Endothelial cell of umbilical vein (primary cell): Measurements from ENCODE around the gene SEMA6A. TPM values are rescaled to one million over a fixed set of nuclear protein-coding genes. Genes with fewer than 3 reads are reported as not detected.

ENCODE experiments used
- BruUV-seq: library from RNA; stranded (reverse); fragments of 400-500 nt; replicated peaks from 2 replicates; lab custom pipeline; 2021; lab: Mats Ljungman, UMichigan
- CTCF ChIA-PET: fragments of 300-600, 350-600 bp; sonication (Branson Sonifier 250); formaldehyde crosslinking; loops from one replicate; lab custom pipeline; 2021; ENCODE audit warnings: antibody characterized with exemption, inconsistent platforms; lab: Charles Lee
- POLR2A ChIA-PET: fragments of 300-600, 350-600 bp; sonication (Branson Sonifier 250); formaldehyde crosslinking; loops from one replicate; lab custom pipeline; 2021; ENCODE audit warnings: antibody characterized with exemption, inconsistent platforms; lab: Charles Lee
- DNase-seq: peaks from one replicate; pipeline ENCODE4 v3.0.0-alpha.2; 2011; ENCODE audit warnings: low read depth, low spot score
- FAIRE-seq: peaks from 2 replicates; lab custom pipeline; 2011; peaks lifted over from hg19 to GRCh38; lab: Jason Lieb, UNC
- H2AFZ ChIP-seq: 2 replicates; pipeline ENCODE4 v1.6.0; 2012; ENCODE audit warnings: low read depth, low read length, control low read depth, inconsistent platforms
- H3K27ac ChIP-seq: 2 replicates; pipeline ENCODE4 v1.5.1; 2011; ENCODE audit warnings: low read depth, mild to moderate bottlenecking, control low read depth, low read length, moderate library complexity; ENCODE audit not compliant: insufficient read depth
- H3K27me3 ChIP-seq, 2 experiments: 2 replicates each; pipeline versions ENCODE4 v1.6.0 to v1.6.1; 2011; ENCODE audit warnings: low read length in 2 of 2, mixed read lengths in 1 of 2; ENCODE audit not compliant: control insufficient read depth in 2 of 2, insufficient read depth in 2 of 2
- H3K36me3 ChIP-seq, 2 experiments: 2 replicates in 1 of 2; 3 replicates in 1 of 2; pipeline ENCODE4 v1.5.1; 2011; ENCODE audit warnings: low read length in 2 of 2, mild to moderate bottlenecking in 1 of 2, moderate library complexity in 1 of 2; ENCODE audit not compliant: control insufficient read depth in 2 of 2, insufficient read depth in 2 of 2; ENCODE audit errors: extremely low read depth in 1 of 2
- H3K4me1 ChIP-seq: 3 replicates; pipeline ENCODE4 v1.5.1; 2011; ENCODE audit warnings: mild to moderate bottlenecking, low read length; ENCODE audit not compliant: control insufficient read depth, insufficient read depth; ENCODE audit errors: extremely low read depth
- H3K4me2 ChIP-seq: 2 replicates; pipeline ENCODE4 v1.6.1; 2011; ENCODE audit warnings: low read length, control low read depth, mixed read lengths; ENCODE audit not compliant: insufficient read depth
- H3K4me3 ChIP-seq, 3 experiments: fragments of 200-600 bp in 1 of 3; sonication (generic), shearing (Covaris generic) in 1 of 3; replicated peaks in 1 of 3; 2 replicates each; pipeline ENCODE4 v1.5.1; 2011 to 2016; ENCODE audit warnings: control low read depth in 3 of 3, low read length in 3 of 3, mild to moderate bottlenecking in 2 of 3, inconsistent platforms in 1 of 3, low read depth in 1 of 3, moderate library complexity in 1 of 3; ENCODE audit not compliant: insufficient read depth in 1 of 3
- H3K79me2 ChIP-seq: 2 replicates; pipeline ENCODE4 v1.6.0; 2012; ENCODE audit warnings: low read length, inconsistent platforms; ENCODE audit not compliant: control insufficient read depth, insufficient read depth
- H3K9ac ChIP-seq: replicated peaks from 2 replicates; pipeline ENCODE3; 2011; ENCODE audit warnings: low read length, control low read depth; ENCODE audit not compliant: insufficient read depth; ENCODE audit errors: extremely low read depth
- H3K9me1 ChIP-seq: replicated peaks from 3 replicates; pipeline ENCODE4 v1.6.0; 2011; ENCODE audit warnings: mild to moderate bottlenecking, low read length; ENCODE audit not compliant: control insufficient read depth, insufficient read depth; ENCODE audit errors: extremely low read depth
- H3K9me3 ChIP-seq: replicated peaks from 2 replicates; pipeline ENCODE4 v1.5.1; 2012; ENCODE audit warnings: low read length, inconsistent platforms; ENCODE audit not compliant: control insufficient read depth, insufficient read depth
- H4K20me1 ChIP-seq: replicated peaks from 2 replicates; pipeline ENCODE3; 2011; ENCODE audit warnings: mild to moderate bottlenecking, low read length; ENCODE audit not compliant: control insufficient read depth, insufficient read depth; ENCODE audit errors: extremely low read depth
- CTCF ChIP-seq, 2 donors: IDR thresholded peaks; 1 replicate in 1 of 2; 2 replicates in 1 of 2; pipeline ENCODE4 v1.5.1; 2011; ENCODE audit warnings: low read length in 2 of 2, mild to moderate bottlenecking in 2 of 2, moderate library complexity in 2 of 2, control low read depth in 1 of 2, inconsistent platforms in 1 of 2, low read depth in 1 of 2; ENCODE audit not compliant: insufficient read depth in 1 of 2; ENCODE audit errors: extremely low read depth in 1 of 2
- EZH2 ChIP-seq: IDR thresholded peaks from 2 replicates; pipeline ENCODE4 v1.6.1; 2012; ENCODE audit warnings: borderline replicate concordance, low read depth, mild to moderate bottlenecking, moderate library complexity, low read length, inconsistent platforms; ENCODE audit not compliant: severe bottlenecking
- FOS ChIP-seq: IDR thresholded peaks from 2 replicates; pipeline ENCODE4 v1.6.1; 2011; ENCODE audit warnings: mild to moderate bottlenecking, low read length, moderate library complexity, borderline replicate concordance; ENCODE audit not compliant: insufficient read depth
- GATA2 ChIP-seq: IDR thresholded peaks from 2 replicates; pipeline ENCODE4 v1.7.0; 2011; ENCODE audit warnings: low read depth, mild to moderate bottlenecking, moderate library complexity, mixed read lengths, low read length; ENCODE audit not compliant: insufficient read length, insufficient read depth
- JUN ChIP-seq: IDR thresholded peaks from 2 replicates; pipeline ENCODE4 v1.6.1; 2011; ENCODE audit warnings: borderline replicate concordance, low read depth; ENCODE audit not compliant: insufficient read length, insufficient read depth
- MAX ChIP-seq: IDR thresholded peaks from 2 replicates; pipeline ENCODE4 v1.6.1; 2011; ENCODE audit not compliant: insufficient read depth, insufficient read length
- MYC ChIP-seq: IDR thresholded peaks from one replicate; pipeline ENCODE4 v1.6.1; 2011; ENCODE audit warnings: mild to moderate bottlenecking, low read depth, low read length
- POLR2A ChIP-seq: IDR thresholded peaks from 2 replicates; pipeline ENCODE4 v1.6.1; 2012; ENCODE audit warnings: low read depth, mild to moderate bottlenecking, control low read depth, low read length
- POLR2AphosphoS5 ChIP-seq: IDR thresholded peaks from 2 replicates; pipeline ENCODE4 v1.6.1; 2012; ENCODE audit warnings: low read depth, mild to moderate bottlenecking, control low read depth, low read length, moderate library complexity; ENCODE audit not compliant: insufficient read depth
- dilution Hi-C: fragments of 300-500 bp; cut with MboI; formaldehyde crosslinking; loops from one replicate; pipeline ENCODE4 v1.15.0; 2019; ENCODE audit warnings: low sequenced_read_pairs; ENCODE audit not compliant: extremely low pct_ligation_motif_present
- intact Hi-C: fragments of 100-400 bp; cut with micrococcal nuclease; formaldehyde crosslinking; loops from one replicate; pipeline ENCODE4 v1.10.0; 2022
- polyA plus RNA-seq, 4 experiments: library from polyadenylated mRNA; depleted of rRNA in 3 of 4; stranded (reverse) in 3 of 4; unstranded in 1 of 4; fragments of >200 nt; gene quantifications; 2 replicates each; pipeline versions ENCODE4 v1.2.1 to v1.2.3, GENCODE V29; 2011 to 2012; ENCODE audit warnings: missing spikeins in 1 of 4
- total RNA-seq: library from RNA; stranded (reverse); gene quantifications from 2 replicates; pipeline ENCODE4 v1.2.3, GENCODE V29; 2021

Gene SEMA6A
- total and polyA plus RNA-seq, 2 donors (not counting 3 experiments of a cell fraction or from before 2014, with no cell fraction given), result 0.43 to 1.5 TPM

GRCh38 chr5:116421080-116421629 lies 153.5 kb downstream of the SEMA6A start:
- ChIA-PET POLR2A (no interaction called here), CTCF (no interaction called here)
- BruUV-seq, result no TSS peak
- Histone ChIP-seq H3K4me2 (no peak overlapping the region), H3K27me3 (no peaks in the 10 kb centered on the region), H3K9me3 (no peaks in the 10 kb centered on the region), H3K36me3 (no peaks in the 10 kb centered on the region), H4K20me1 (no peaks in the 10 kb centered on the region), H2AFZ (no peak overlapping the region), H3K79me2 (no peaks in the 10 kb centered on the region), H3K9me1 (no peaks in the 10 kb centered on the region), H3K9ac (no peak overlapping the region), H3K4me1 (no peaks in the 10 kb centered on the region), H3K27ac (no peak overlapping the region), H3K4me3 (no peak overlapping the region)
- TF ChIP-seq CTCF (IDR thresholded peaks at IDR 0.05; ENCODE audit: extremely low read depth in 1 of 2, insufficient read depth in 1 of 2, low read depth in 1 of 2, low read length in 2 of 2), result no peak
- no peak for TF ChIP-seq POLR2A
- no peak for TF ChIP-seq JUN
- no peak for TF ChIP-seq MYC
- no peak for TF ChIP-seq POLR2AphosphoS5
- no peak for TF ChIP-seq GATA2
- TF ChIP-seq FOS, result no peak
- TF ChIP-seq MAX, result no peak
- TF ChIP-seq EZH2, result no peak
- dilution Hi-C loops (no loop called here), intact Hi-C loops (no loop called here)
- DNase-seq, result no peak
- no peak for FAIRE-seq
